CD4-positive, CD25-positive, alpha-beta regulatory T cell (primary cell): Measurements from ENCODE around the gene SIAH1. TPM values are rescaled to one million over a fixed set of nuclear protein-coding genes. Genes with fewer than 3 reads are reported as not detected.

ENCODE experiments used
- ATAC-seq, 2 donors: fragments of 150-1000 bp; cut with Tn5 transposase; one replicate each; pipeline ENCODE4 v1.10.0; 2021; ENCODE audit warnings: low read depth in 2 of 2, moderate number of reproducible peaks in 2 of 2, moderate library complexity in 1 of 2
- DNase-seq, 3 donors: peaks; one replicate each; pipeline versions ENCODE4 v3.0.0 to v3.0.0-alpha.2; 2012 to 2022; ENCODE audit warnings: mixed read lengths in 1 of 3
- H3K27ac ChIP-seq: one replicate; pipeline ENCODE4 v1.7.0; 2013; ENCODE audit warnings: mild to moderate bottlenecking, low read length; ENCODE audit not compliant: insufficient read depth, poor library complexity, severe bottlenecking
- H3K27me3 ChIP-seq: one replicate; pipeline ENCODE4 v1.7.0; 2013; ENCODE audit warnings: low read length; ENCODE audit not compliant: control insufficient read depth, insufficient read depth
- H3K36me3 ChIP-seq: one replicate; pipeline ENCODE4 v1.7.0; 2013; ENCODE audit warnings: mild to moderate bottlenecking, low read length, moderate library complexity; ENCODE audit not compliant: control insufficient read depth, insufficient read depth
- H3K4me1 ChIP-seq: 2 replicates; pipeline ENCODE4 v1.7.0; 2013; ENCODE audit warnings: mild to moderate bottlenecking, low read length; ENCODE audit not compliant: insufficient read depth, control insufficient read depth, poor library complexity, severe bottlenecking
- H3K4me3 ChIP-seq: one replicate; pipeline ENCODE4 v1.7.0; 2013; ENCODE audit warnings: low read depth, mild to moderate bottlenecking, low read length, moderate library complexity
- H3K9me3 ChIP-seq, 2 experiments: 1 replicate in 1 of 2; 2 replicates in 1 of 2; pipeline ENCODE4 v1.7.0; 2013; ENCODE audit warnings: low read length in 2 of 2, mild to moderate bottlenecking in 1 of 2, moderate library complexity in 1 of 2; ENCODE audit not compliant: control insufficient read depth in 2 of 2
- H3K27ac Mint-ChIP-seq, 3 donors: one replicate each; pipeline ENCODE4 v1.8.0; 2020 to 2022; ENCODE audit warnings: mild to moderate bottlenecking in 3 of 3, mixed read lengths in 3 of 3, moderate library complexity in 2 of 3
- H3K27me3 Mint-ChIP-seq: one replicate; pipeline ENCODE4 v1.8.0; 2022; ENCODE audit warnings: mild to moderate bottlenecking, mixed read lengths
- H3K36me3 Mint-ChIP-seq: one replicate; pipeline ENCODE4 v1.8.0; 2020; ENCODE audit warnings: mixed read lengths
- H3K4me1 Mint-ChIP-seq, 4 donors: one replicate each; pipeline ENCODE4 v1.8.0; 2020 to 2022; ENCODE audit warnings: mixed read lengths in 4 of 4, mild to moderate bottlenecking in 1 of 4
- H3K4me3 Mint-ChIP-seq, 4 donors: one replicate each; pipeline ENCODE4 v1.8.0; 2020 to 2022; ENCODE audit warnings: mild to moderate bottlenecking in 4 of 4, mixed read lengths in 4 of 4, moderate library complexity in 3 of 4
- H3K9me3 Mint-ChIP-seq, 7 donors: one replicate each; pipeline ENCODE4 v1.8.0; 2020 to 2022; ENCODE audit warnings: mixed read lengths in 7 of 7, mild to moderate bottlenecking in 3 of 7, moderate library complexity in 2 of 7
- polyA plus RNA-seq, 4 donors: library from polyadenylated mRNA; unstranded; fragments of 300-500 nt; fragmentation: Illumina TruSeq; gene quantifications; one replicate each; pipeline ENCODE4 v1.2.3, GENCODE V29; 2021
- total RNA-seq: library from RNA; stranded (reverse); gene quantifications from one replicate; pipeline ENCODE4 v1.2.3, GENCODE V29; 2022

The SIAH1 gene
- total and polyA plus RNA-seq, 5 donors from 2014 or later: 6.6 to 34.0 (median 13.0) TPM

DNA sequence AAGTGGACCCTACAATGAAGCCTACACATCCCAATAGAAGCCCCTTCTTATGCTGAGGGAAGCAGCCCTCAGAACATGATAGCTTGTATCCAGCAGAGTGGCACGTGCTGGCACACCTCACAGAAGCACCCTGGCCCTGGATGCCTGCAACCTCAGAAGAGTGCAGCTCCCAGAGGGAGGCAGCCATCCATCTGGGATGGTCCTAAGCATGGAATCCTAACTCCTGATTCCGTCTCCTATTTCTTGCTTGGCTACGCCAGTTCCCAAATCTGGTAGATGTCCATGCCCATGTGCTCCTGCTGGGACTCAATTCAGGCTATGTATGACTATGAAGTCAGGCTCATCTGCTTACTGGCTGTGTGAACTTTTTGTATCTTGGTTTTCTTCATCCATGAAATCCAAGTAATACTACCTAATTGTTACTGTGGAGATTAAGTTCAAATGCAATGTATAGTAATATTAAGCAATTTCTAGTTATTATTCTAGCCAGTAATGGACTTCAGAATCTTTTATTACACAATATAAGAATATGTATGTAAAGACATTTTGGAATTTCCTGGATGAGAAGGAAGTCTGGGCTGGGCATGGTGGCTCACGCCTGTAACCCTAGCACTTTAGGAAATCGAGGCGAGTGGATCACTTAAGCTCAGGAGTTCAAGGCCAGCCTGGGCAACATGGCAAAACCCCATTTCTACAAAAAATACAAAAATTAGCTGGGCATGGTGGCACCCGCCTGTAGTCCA, 32.4 kb downstream of the SIAH1 start:
- Mint-ChIP-seq H3K4me1 (peaks cover 4 to 13% (median 7%) of the 10 kb centered on the region in 4 donors), H3K9me3 (no peaks in the 10 kb centered on the region), H3K36me3 (peaks cover 19% of the 10 kb centered on the region), H3K27me3 (no peaks in the 10 kb centered on the region), H3K4me3 (no peak overlapping the region), H3K27ac (peak overlapping the region in 1 of 3 donors; percentile 74)
- H3K36me3 ChIP-seq: peaks cover 51% of the 10 kb centered on the region
- no peak overlapping the region for H3K4me3 ChIP-seq
- no peaks in the 10 kb centered on the region for H3K27me3 ChIP-seq
- no peak for ATAC-seq
- H3K27ac ChIP-seq: no peak overlapping the region
- DNase-seq: no peak
- H3K9me3 ChIP-seq: no peaks in the 10 kb centered on the region
- H3K4me1 ChIP-seq: no peaks in the 10 kb centered on the region

DNA sequence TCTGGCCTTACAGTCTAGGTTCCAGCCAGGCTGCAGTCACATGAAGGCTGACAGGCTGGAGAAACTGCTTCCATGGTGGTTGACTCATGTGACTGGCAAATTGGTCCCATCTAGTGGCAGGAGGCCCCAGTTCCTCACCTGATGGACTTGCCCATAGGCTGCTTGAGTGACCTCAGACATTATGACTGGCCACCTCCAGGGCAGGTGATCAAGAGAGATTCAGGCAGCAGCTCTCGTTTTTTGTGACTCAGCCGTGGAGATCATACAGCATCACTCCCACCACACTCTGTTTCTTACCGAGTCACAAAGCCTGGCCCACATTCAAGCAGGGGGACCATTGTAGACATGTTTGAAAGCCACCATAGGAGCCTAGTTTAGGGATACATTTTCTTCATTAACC, 34.5 kb downstream of the SIAH1 start:
- no peak overlapping the region for H3K27ac ChIP-seq

DNA sequence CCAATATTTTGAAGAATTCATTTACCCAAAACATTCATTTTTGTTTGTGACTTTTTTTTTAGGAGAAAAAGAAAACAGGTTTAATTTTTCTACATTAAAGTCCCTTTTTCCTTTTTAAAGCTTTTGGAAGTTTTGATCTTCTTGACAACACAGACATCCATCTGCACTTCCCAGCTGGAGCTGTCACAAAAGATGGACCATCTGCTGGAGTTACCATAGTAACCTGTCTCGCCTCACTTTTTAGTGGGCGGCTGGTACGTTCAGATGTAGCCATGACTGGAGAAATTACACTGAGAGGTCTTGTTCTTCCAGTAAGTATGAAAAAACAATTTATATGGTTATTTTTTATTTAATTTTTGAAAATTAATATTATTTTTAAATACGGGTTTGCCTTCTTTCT, 37.2 kb downstream of the SIAH1 start:
- H3K4me3 Mint-ChIP-seq: no peak overlapping the region
- Histone ChIP-seq H3K4me3 (no peak overlapping the region), H3K27me3 (no peaks in the 10 kb centered on the region)

More for the DNA sequence above, 34.5 kb downstream of the SIAH1 start:
- peak overlapping the region in 2 of 3 donors; percentile 38 to 65 for H3K27ac Mint-ChIP-seq
- no peaks in the 10 kb centered on the region for H3K27me3 Mint-ChIP-seq
- ATAC-seq: no peak
- no peak overlapping the region for H3K4me3 ChIP-seq
- peaks cover 13% of the 10 kb centered on the region for H3K36me3 Mint-ChIP-seq
- no peaks in the 10 kb centered on the region for H3K9me3 ChIP-seq
- H3K36me3 ChIP-seq: peaks cover 53% of the 10 kb centered on the region
- H3K9me3 Mint-ChIP-seq: no peaks in the 10 kb centered on the region
- no peak overlapping the region for H3K4me3 Mint-ChIP-seq
- peaks cover 9 to 16% (median 11%) of the 10 kb centered on the region in 4 donors for H3K4me1 Mint-ChIP-seq
- no peaks in the 10 kb centered on the region for H3K4me1 ChIP-seq
- no peak for DNase-seq
- H3K27me3 ChIP-seq: no peaks in the 10 kb centered on the region

DNA sequence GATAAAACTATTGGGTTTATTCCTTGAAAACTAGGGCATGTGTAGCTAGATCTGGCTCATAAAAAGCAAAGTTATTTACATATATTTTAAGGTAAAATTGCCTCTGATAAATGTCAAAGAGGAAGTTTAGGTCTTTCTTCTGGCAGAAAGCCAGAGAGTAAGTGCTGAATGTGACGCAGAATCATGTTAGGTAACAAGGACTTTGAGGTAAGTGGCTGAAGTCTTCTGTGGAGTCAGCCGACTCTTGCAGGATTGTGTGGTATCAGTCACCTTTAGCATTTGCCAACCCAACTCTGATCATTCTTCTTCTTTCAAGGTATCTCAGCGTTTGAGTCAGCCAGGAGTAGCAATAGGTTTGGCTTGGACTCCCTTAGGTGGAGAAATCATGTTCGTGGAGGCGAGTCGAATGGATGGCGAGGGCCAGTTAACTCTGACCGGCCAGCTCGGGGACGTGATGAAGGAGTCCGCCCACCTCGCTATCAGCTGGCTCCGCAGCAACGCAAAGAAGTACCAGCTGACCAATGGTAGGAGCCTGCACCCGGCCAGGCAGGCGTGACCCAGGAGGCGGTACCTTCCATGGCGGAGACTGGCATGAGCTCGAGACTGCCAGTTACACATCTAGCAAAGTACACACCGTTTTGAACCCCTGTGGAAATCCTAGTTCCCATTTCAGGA, 37.9 kb downstream of the SIAH1 start:
- DNase-seq: peak in 1 of 3 donors; percentile 30
- Histone ChIP-seq H3K27me3 (no peaks in the 10 kb centered on the region), H3K4me1 (no peaks in the 10 kb centered on the region), H3K36me3 (peaks cover 61% of the 10 kb centered on the region), H3K4me3 (no peak overlapping the region), H3K27ac (no peak overlapping the region), H3K9me3 (no peaks in the 10 kb centered on the region)
- H3K27ac Mint-ChIP-seq: peak overlapping the region; percentile 15 to 82 (median 60)
- H3K9me3 Mint-ChIP-seq: no peaks in the 10 kb centered on the region
- no peak for ATAC-seq
- no peak overlapping the region for H3K4me3 Mint-ChIP-seq
- peaks cover 0 to 10% (median 5%) of the 10 kb centered on the region in 4 donors for H3K4me1 Mint-ChIP-seq
- peaks cover 17% of the 10 kb centered on the region for H3K36me3 Mint-ChIP-seq
- no peaks in the 10 kb centered on the region for H3K27me3 Mint-ChIP-seq

More for the DNA sequence above, 37.2 kb downstream of the SIAH1 start:
- Histone ChIP-seq H3K9me3 (no peaks in the 10 kb centered on the region), H3K36me3 (peaks cover 60% of the 10 kb centered on the region), H3K4me1 (no peaks in the 10 kb centered on the region), H3K27ac (no peak overlapping the region)
- DNase-seq (no peak), ATAC-seq (no peak)
- Mint-ChIP-seq H3K9me3 (no peaks in the 10 kb centered on the region), H3K27ac (no peak overlapping the region), H3K36me3 (peaks cover 16% of the 10 kb centered on the region), H3K27me3 (no peaks in the 10 kb centered on the region), H3K4me1 (peaks cover 3 to 10% (median 5%) of the 10 kb centered on the region in 4 donors)

DNA sequence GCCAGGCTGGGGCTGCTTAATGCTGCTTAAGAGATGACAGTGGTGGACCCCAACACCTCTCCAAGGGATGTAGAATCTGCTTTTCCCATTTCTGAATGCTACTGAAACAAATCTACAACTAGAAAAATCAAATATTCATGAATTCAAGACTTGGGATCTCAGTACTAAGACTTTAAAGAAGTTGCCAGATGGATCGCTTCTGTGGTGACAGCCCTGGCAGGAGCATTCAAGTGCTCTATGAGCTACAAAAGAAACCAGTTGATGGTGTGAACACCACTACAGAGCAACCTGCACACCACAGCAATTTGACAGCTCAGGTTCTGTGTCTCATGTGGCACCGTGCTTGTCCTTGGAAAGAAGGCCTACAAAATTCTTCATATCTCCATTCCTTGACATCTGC, 42.6 kb downstream of the SIAH1 start:
- no peak overlapping the region for H3K27ac ChIP-seq
- peaks cover 39% of the 10 kb centered on the region for H3K36me3 ChIP-seq
- peaks cover 31% of the 10 kb centered on the region for H3K36me3 Mint-ChIP-seq
- no peaks in the 10 kb centered on the region for H3K27me3 ChIP-seq
- peaks cover 13 to 23% (median 17%) of the 10 kb centered on the region in 4 donors for H3K4me1 Mint-ChIP-seq
- no peaks in the 10 kb centered on the region for H3K9me3 ChIP-seq
- H3K9me3 Mint-ChIP-seq: no peaks in the 10 kb centered on the region
- no peaks in the 10 kb centered on the region for H3K4me1 ChIP-seq
- peak overlapping the region in 1 of 3 donors; percentile 47 for H3K27ac Mint-ChIP-seq
- H3K27me3 Mint-ChIP-seq: no peaks in the 10 kb centered on the region
- ATAC-seq (no peak), DNase-seq (no peak)
- H3K4me3 ChIP-seq: no peak overlapping the region
- H3K4me3 Mint-ChIP-seq: no peak overlapping the region

DNA sequence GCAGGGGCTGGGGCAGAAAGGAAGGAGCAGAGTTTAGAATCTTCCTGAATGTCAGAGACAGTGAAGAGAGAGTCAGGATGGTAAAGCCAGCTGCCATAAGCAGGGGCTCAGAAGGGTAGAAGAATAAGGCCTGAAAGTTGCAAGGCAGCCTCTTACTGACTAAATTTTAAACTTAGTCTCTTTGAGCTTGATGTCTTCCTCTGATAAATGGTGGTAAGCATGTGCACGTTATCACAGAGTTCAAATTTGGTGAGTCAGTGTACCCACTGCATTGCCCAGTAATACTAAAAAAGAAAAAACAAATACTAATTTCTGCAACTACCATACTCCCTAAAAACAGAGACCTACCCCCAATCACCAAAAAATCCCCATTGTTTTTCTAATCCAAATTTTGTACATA, 45.2 kb downstream of the SIAH1 start:
- no peak overlapping the region for H3K4me3 ChIP-seq
- Mint-ChIP-seq H3K4me1 (peaks cover 13 to 19% (median 16%) of the 10 kb centered on the region in 4 donors), H3K27ac (peak overlapping the region; percentile 32 to 91 (median 68)), H3K9me3 (peaks cover 0 to 2% (median 0%) of the 10 kb centered on the region in 7 donors), H3K27me3 (no peaks in the 10 kb centered on the region), H3K4me3 (no peak overlapping the region), H3K36me3 (peaks cover 52% of the 10 kb centered on the region)
- H3K4me1 ChIP-seq: no peaks in the 10 kb centered on the region
- H3K27me3 ChIP-seq: no peaks in the 10 kb centered on the region
- peaks cover 54% of the 10 kb centered on the region for H3K36me3 ChIP-seq
- DNase-seq (no peak), ATAC-seq (no peak)
- no peak overlapping the region for H3K27ac ChIP-seq
- no peaks in the 10 kb centered on the region for H3K9me3 ChIP-seq

DNA sequence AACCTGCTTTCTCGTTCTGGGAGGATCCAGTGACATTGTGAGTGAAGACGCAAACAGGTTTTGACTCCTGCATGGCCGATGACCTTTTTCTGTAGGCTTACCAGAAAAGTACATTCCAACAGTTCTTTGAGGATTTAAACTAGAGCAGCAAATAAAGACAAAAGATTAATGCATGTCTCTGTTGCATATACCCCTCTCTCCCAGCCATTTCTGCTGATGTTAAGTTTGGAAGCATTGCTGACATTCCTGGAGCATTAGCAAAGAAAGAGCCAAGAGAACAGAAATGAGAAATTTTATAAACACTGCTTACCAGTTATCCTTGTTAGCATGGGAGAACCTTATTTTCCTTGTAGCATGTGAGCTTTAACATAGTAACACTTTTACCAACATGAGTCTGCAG, 49.3 kb downstream of the SIAH1 start:
- H3K27me3 ChIP-seq: no peaks in the 10 kb centered on the region
- DNase-seq (no peak), ATAC-seq (no peak)
- H3K27ac ChIP-seq: no peak overlapping the region
- H3K4me1 Mint-ChIP-seq: peaks cover 17 to 21% (median 19%) of the 10 kb centered on the region in 4 donors
- H3K9me3 Mint-ChIP-seq: peaks cover 0 to 2% (median 0%) of the 10 kb centered on the region in 7 donors
- H3K4me3 ChIP-seq: no peak overlapping the region
- peaks cover 61% of the 10 kb centered on the region for H3K36me3 Mint-ChIP-seq
- H3K36me3 ChIP-seq: peaks cover 50% of the 10 kb centered on the region
- H3K4me3 Mint-ChIP-seq: no peak overlapping the region
- H3K27me3 Mint-ChIP-seq: no peaks in the 10 kb centered on the region
- H3K9me3 ChIP-seq: no peaks in the 10 kb centered on the region
- H3K27ac Mint-ChIP-seq: peak overlapping the region in 2 of 3 donors; percentile 44 to 55
- no peaks in the 10 kb centered on the region for H3K4me1 ChIP-seq
